HUES48 (cell line): ENCODE results near the gene SOX4.

Source experiments
- H3K27ac ChIP-seq: one replicate; pipeline ENCODE4 v1.7.0; 2013; ENCODE audit warnings: low read depth, low read length, inconsistent platforms
- H3K27me3 ChIP-seq: 2 replicates; pipeline ENCODE4 v1.6.1; 2013; ENCODE audit warnings: mild to moderate bottlenecking, low read length; ENCODE audit not compliant: control insufficient read depth, insufficient read depth
- H3K36me3 ChIP-seq: 2 replicates; pipeline ENCODE4 v1.6.1; 2013; ENCODE audit warnings: low read length; ENCODE audit not compliant: control insufficient read depth, insufficient read depth
- H3K4me1 ChIP-seq: 2 replicates; pipeline ENCODE4 v1.6.1; 2013; ENCODE audit warnings: mild to moderate bottlenecking, low read length; ENCODE audit not compliant: control insufficient read depth, insufficient read depth
- H3K4me3 ChIP-seq: 2 replicates; pipeline ENCODE4 v1.5.1; 2013; ENCODE audit warnings: mild to moderate bottlenecking, low read depth, low read length
- H3K9ac ChIP-seq: 2 replicates; pipeline ENCODE4 v1.6.1; 2013; ENCODE audit warnings: mild to moderate bottlenecking, low read depth, low read length, moderate library complexity
- H3K9me3 ChIP-seq: 2 replicates; pipeline ENCODE4 v1.6.1; 2013; ENCODE audit warnings: low read length; ENCODE audit not compliant: control insufficient read depth, insufficient read depth

The SOX4 gene

DNA sequence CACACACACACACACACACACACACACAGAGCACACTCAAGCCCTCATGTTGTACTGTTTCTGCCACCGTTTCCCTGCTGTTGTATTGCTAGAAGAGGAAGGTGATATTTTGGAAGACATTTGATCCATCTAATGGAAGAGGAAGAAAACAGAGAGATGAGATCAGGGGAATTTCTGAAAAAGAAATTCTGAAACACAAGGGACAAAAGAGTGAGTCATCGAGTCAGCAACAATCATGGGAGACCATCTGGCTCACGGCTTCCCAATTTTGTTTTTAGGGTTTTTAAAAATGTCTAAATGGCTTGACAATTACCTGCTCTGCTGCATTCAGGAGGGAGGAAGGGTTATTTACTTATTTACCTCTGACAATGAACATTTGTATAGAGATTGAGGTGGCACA, 22.0 kb downstream of the SOX4 start:
- peak overlapping the region; percentile 42 for H3K27ac ChIP-seq

DNA sequence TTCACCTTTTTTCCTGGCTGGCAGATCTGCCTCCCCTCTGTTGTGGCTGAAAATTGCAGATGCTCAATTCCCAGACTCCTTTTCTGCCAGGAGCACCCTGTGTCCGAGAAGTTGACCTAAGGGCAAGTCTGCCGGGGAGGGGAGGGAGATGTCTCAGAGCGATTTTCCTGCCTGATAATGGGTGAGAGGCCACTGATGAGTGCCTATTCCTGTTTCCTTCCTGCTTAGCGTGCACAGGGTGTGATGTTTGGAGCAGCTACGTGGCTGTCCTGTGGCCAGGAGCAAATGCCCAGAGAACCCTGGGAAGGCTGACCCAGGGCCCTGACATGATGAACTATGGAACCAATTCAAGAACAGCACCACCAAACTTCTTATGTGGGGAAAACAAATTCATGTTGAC, 22.5 kb downstream of the SOX4 start:
- Histone ChIP-seq H3K4me1 (peaks cover 8% of the 10 kb centered on the region), H3K9me3 (no peaks in the 10 kb centered on the region), H3K27me3 (no peaks in the 10 kb centered on the region), H3K4me3 (no peak overlapping the region), H3K36me3 (no peaks in the 10 kb centered on the region), H3K9ac (no peak overlapping the region), H3K27ac (peak overlapping the region; percentile 42)

More for the DNA sequence above, 22.0 kb downstream of the SOX4 start:
- Histone ChIP-seq H3K27me3 (no peaks in the 10 kb centered on the region), H3K4me3 (no peak overlapping the region), H3K9me3 (no peaks in the 10 kb centered on the region), H3K9ac (no peak overlapping the region), H3K36me3 (no peaks in the 10 kb centered on the region), H3K4me1 (peaks cover 8% of the 10 kb centered on the region)

DNA sequence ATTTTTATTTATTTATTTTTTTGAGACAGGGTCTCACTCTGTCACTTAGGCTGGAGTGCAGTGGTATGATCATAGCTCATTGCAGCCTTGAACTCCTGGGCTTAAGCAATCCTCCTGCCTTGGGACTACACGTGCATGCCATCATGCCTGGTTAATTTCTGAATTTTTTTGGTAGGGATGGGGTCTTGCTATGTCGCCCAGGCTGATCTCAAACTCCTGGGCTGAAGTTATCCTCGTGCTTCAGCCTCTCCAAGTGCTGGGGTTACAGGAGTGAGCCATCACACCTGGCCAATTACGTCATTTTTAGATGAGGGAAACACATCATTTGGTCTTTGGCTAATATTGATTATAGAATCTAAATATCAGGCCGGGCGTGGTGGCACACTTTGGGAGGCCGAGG, 32.1 kb downstream of the SOX4 start:
- Histone ChIP-seq H3K27ac (no peak overlapping the region), H3K4me3 (no peak overlapping the region)

DNA sequence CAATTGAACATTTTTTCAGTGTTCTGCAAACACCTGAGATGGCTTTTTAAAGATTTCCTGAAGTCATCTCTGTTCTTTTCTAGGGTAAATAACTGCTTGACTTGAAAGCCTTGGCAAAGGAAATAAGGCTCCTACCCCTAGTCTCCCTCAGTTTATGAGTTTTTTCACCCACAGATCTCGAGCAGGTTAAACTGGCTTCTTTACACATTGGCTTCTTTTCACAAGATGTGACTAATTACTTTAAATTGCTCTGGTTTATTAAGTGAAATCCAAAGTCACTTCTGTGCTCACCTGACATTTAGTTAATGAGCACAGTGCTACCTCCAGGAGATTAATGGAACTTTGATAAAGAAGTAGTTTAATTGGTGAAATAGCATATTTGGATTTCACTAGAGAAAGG, 33.2 kb downstream of the SOX4 start:
- Histone ChIP-seq H3K27me3 (no peaks in the 10 kb centered on the region), H3K27ac (no peak overlapping the region), H3K4me1 (no peaks in the 10 kb centered on the region), H3K9ac (no peak overlapping the region), H3K4me3 (no peak overlapping the region), H3K9me3 (no peaks in the 10 kb centered on the region), H3K36me3 (no peaks in the 10 kb centered on the region)

More for the DNA sequence above, 32.1 kb downstream of the SOX4 start:
- Histone ChIP-seq H3K9me3 (no peaks in the 10 kb centered on the region), H3K9ac (no peak overlapping the region), H3K36me3 (no peaks in the 10 kb centered on the region), H3K4me1 (no peaks in the 10 kb centered on the region), H3K27me3 (no peaks in the 10 kb centered on the region)

DNA sequence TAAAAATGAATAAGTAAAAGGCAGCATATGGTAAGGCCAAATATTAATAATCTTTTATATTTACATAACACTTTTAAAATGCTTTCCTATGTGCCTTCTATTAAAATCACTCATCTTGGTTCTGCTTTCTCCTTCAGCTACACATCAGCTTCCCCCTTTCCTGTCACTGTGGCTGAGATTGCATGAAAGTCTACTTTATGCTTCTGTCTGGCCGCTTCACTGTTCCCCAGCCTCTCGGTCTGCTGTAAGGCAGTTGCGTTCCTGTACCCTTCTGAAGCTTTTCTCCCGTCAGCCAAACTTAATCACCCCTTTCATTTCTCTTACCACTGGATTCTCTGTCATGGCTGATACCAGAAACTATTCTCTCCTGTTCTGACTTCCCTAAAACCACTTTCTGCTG, 34.6 kb downstream of the SOX4 start:
- no peaks in the 10 kb centered on the region for H3K36me3 ChIP-seq
- H3K4me3 ChIP-seq: no peak overlapping the region
- H3K27me3 ChIP-seq: no peaks in the 10 kb centered on the region
- no peak overlapping the region for H3K27ac ChIP-seq
- H3K9ac ChIP-seq: no peak overlapping the region
- no peaks in the 10 kb centered on the region for H3K9me3 ChIP-seq
- 0 out of 2 replicates have a peak, but pooled peaks cover 3% of the 10 kb centered on the region for H3K4me1 ChIP-seq

DNA sequence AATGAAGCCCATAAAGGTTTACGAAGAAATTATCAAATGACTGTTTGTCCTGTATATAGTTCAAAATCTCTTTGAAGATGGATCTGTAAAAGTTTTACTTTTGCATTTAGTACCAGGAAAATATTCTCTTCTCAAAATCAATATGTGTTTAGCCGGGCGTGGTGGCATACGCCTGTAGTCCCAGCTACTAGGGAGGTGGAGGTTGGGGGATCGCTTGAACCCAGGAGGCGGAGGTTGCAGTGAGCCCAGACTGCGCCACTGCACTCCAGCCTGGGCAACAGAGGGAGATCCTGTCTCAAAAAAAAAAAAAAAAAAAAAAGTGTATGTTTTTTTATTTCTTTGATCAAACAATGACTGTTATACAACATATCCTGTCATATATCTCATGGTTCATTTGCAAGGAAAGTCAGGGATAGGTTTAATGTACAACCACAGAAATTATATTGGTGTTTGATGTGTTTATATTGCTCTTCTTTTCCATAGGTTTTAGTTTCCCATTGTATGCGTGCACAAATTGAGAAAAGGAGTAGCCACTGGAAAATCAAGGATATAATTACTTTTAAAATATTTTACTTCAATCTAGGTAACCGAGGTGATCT, 40.1 kb downstream of the SOX4 start:
- Histone ChIP-seq H3K9ac (no peak overlapping the region), H3K27me3 (no peaks in the 10 kb centered on the region), H3K9me3 (no peaks in the 10 kb centered on the region), H3K27ac (no peak overlapping the region), H3K36me3 (no peaks in the 10 kb centered on the region), H3K4me3 (no peak overlapping the region), H3K4me1 (0 out of 2 replicates have a peak, but pooled peaks cover 3% of the 10 kb centered on the region)

DNA sequence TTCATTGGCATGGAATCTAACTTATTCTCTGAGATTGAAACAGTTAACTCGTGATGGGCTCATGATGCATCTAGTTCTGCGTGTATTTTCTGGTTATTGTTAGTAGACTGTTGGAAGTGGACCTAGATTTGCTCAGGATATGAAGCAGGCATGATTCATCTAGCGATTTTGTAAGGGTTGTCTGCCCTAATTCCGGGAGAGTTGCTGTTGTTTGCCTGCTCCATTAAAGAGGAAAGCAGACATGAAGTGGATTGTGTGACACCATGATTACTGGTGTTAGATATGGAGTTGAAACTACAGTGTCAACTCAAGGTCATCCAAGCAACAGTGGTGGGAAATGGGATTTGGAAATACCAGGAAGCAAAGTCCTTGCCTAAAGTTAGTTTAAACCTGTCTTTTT, 41.0 kb downstream of the SOX4 start:
- no peaks in the 10 kb centered on the region for H3K9me3 ChIP-seq
- H3K36me3 ChIP-seq: no peaks in the 10 kb centered on the region
- 0 out of 2 replicates have a peak, but pooled peaks cover 3% of the 10 kb centered on the region for H3K4me1 ChIP-seq
- H3K4me3 ChIP-seq: no peak overlapping the region
- H3K9ac ChIP-seq: no peak overlapping the region
- H3K27ac ChIP-seq: no peak overlapping the region
- no peaks in the 10 kb centered on the region for H3K27me3 ChIP-seq

DNA sequence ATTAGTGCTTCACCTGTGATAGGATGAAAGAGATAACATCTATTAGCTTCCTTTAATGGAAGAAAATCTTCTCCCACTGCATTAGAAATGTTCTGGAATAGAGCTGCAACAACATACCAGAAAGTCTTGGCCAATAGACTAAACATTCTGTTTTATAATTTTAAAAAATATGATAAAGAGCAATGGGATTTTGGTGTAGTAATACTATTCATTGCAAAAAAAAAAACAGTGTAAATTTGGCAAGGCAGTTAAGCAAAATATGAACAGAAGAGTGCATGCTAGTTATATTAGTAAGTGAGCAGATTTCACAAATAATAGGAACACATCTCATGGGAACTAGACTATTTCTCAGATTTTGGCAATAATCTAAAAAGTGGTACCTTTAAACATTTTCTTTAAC, 43.3 kb downstream of the SOX4 start:
- no peaks in the 10 kb centered on the region for H3K36me3 ChIP-seq
- no peaks in the 10 kb centered on the region for H3K27me3 ChIP-seq

DNA sequence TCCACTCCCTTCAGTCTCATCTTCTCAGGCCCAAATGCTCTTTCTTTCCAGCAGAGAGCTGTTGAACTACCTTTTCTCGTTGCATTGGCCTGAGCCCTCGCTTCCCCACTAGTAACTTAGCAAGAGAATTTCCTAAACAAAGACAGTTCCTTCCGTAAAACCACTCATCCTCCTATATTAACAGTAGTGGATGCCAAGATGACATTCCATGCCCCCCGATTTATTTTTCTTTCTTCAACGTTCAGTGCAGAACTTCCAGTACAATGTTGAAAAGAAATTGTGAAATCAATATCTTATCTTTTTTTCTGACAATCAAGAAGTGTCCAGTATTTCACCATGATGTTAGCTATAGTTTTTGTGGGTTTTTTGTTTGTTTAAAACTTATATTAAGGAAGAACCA, 45.8 kb downstream of the SOX4 start:
- H3K4me3 ChIP-seq: no peak overlapping the region
- H3K9ac ChIP-seq: no peak overlapping the region
- no peaks in the 10 kb centered on the region for H3K4me1 ChIP-seq
- no peaks in the 10 kb centered on the region for H3K36me3 ChIP-seq
- no peak overlapping the region for H3K27ac ChIP-seq
- H3K27me3 ChIP-seq: no peaks in the 10 kb centered on the region
- H3K9me3 ChIP-seq: no peaks in the 10 kb centered on the region

More for the DNA sequence above, 43.3 kb downstream of the SOX4 start:
- H3K27ac ChIP-seq: no peak overlapping the region
- H3K4me3 ChIP-seq: no peak overlapping the region
- H3K4me1 ChIP-seq: 0 out of 2 replicates have a peak, but pooled peaks cover 3% of the 10 kb centered on the region
- no peak overlapping the region for H3K9ac ChIP-seq
- H3K9me3 ChIP-seq: no peaks in the 10 kb centered on the region
